PFSK-1 (cell line): ENCODE measurements around the gene ADCY2.

Source experiments
- POLR2AphosphoS5 ChIP-seq: IDR thresholded peaks from 2 replicates; pipeline ENCODE4 v1.6.1; 2012; ENCODE audit warnings: low read depth, mild to moderate bottlenecking, control low read depth, low read length, moderate library complexity
- SIN3A ChIP-seq: IDR thresholded peaks from 2 replicates; pipeline ENCODE4 v1.6.1; 2012; ENCODE audit warnings: mild to moderate bottlenecking, low read length, moderate library complexity, borderline replicate concordance; ENCODE audit not compliant: insufficient read depth

GRCh38 chr5:7493081-7493480 is 97.1 kb downstream of the ADCY2 start:
- TF ChIP-seq POLR2AphosphoS5 (no peak), SIN3A (no peak)
